A549 (cell line): ENCODE measurements around the gene KCNA2. TPM values are rescaled to one million over a fixed set of nuclear protein-coding genes. Genes with fewer than 3 reads are reported as not detected.

ENCODE experiments used
- ATAC-seq, 2 experiments: fragments of 200-7000 bp in 1 of 2; fragments of >200 bp in 1 of 2; cut with Nextera tagmentation in 1 of 2; cut with Tn5 transposase in 1 of 2; 3 replicates each; pipeline versions ENCODE4 v1.8.0 to v1.9.1; 2018 to 2020; ENCODE audit warnings: mild to moderate bottlenecking in 1 of 2, moderate library complexity in 1 of 2
- CTCF ChIA-PET: fragments of 300-600 bp; sonication (Branson Sonifier 250); formaldehyde crosslinking; extraction: SDS; loops from one replicate; lab custom pipeline; 2021; ENCODE audit warnings: antibody characterized with exemption, inconsistent platforms; lab: Yijun Ruan, JAX
- POLR2A ChIA-PET: fragments of 350-600 bp; formaldehyde crosslinking; extraction: SDS; loops from one replicate; lab custom pipeline; 2021; ENCODE audit warnings: antibody characterized with exemption, inconsistent platforms; lab: Yijun Ruan, JAX
- DNase-seq, 2 experiments: peaks; one replicate each; pipeline versions ENCODE4 v3.0.0 to v3.0.0-alpha.2; 2011 to 2016; ENCODE audit warnings: low read depth in 1 of 2, low spot score in 1 of 2
- FAIRE-seq: peaks from 2 replicates; lab custom pipeline; 2011; peaks lifted over from hg19 to GRCh38; lab: Jason Lieb, UNC
- H3K27ac ChIP-seq, 2 experiments: fragments of >200 bp; sonication (Bioruptor Twin); formaldehyde crosslinking; 3 replicates each; pipeline ENCODE4 v1.5.1; 2016 to 2017
- H3K4me1 ChIP-seq: fragments of >200 bp; sonication (Bioruptor Twin); formaldehyde crosslinking; 3 replicates; pipeline ENCODE4 v1.6.1; 2016
- H3K4me2 ChIP-seq: fragments of >200 bp; sonication (Bioruptor Twin); formaldehyde crosslinking; 3 replicates; pipeline ENCODE4 v1.6.1; 2016
- H3K4me3 ChIP-seq: fragments of >200 bp; sonication (Bioruptor Twin); formaldehyde crosslinking; 3 replicates; pipeline ENCODE4 v1.5.1; 2016
- H3K9me3 ChIP-seq: fragments of >200 bp; sonication (Bioruptor Twin); formaldehyde crosslinking; 3 replicates; pipeline ENCODE4 v1.6.1; 2016
- ATOH8 ChIP-seq: fragments of 250-450 bp; sonication (Bioruptor Pico); IDR thresholded peaks from 2 replicates; pipeline ENCODE4 v1.5.0; 2020; ENCODE audit warnings: low read depth, mild to moderate bottlenecking, moderate library complexity
- CBX8 ChIP-seq: fragments of 200-600 bp; sonication (generic); IDR thresholded peaks from 2 replicates; pipeline ENCODE4 v1.6.1; 2016
- CHD2 ChIP-seq: fragments of 150-350 bp; IDR thresholded peaks from 2 replicates; pipeline ENCODE4 v1.6.1; 2014; ENCODE audit warnings: low read length; ENCODE audit not compliant: partially characterized antibody
- EHMT2 ChIP-seq: fragments of 200-600 bp; sonication (generic); IDR thresholded peaks from 2 replicates; pipeline ENCODE4 v1.6.1; 2016; ENCODE audit warnings: antibody characterized with exemption, low read depth, mild to moderate bottlenecking, moderate library complexity
- ELK1 ChIP-seq: fragments of 150-350 bp; IDR thresholded peaks from 2 replicates; pipeline ENCODE4 v1.6.1; 2014; ENCODE audit warnings: low read depth, mild to moderate bottlenecking, low read length
- ESRRA ChIP-seq: fragments of 150-350 bp; IDR thresholded peaks from 2 replicates; pipeline ENCODE4 v1.6.1; 2014; ENCODE audit warnings: mild to moderate bottlenecking, low read length, borderline replicate concordance
- GATA3 ChIP-seq: IDR thresholded peaks from 2 replicates; pipeline ENCODE4 v1.6.1; 2012; ENCODE audit warnings: borderline replicate concordance
- MYC ChIP-seq: IDR thresholded peaks from 2 replicates; pipeline ENCODE4 v1.6.1; 2012; ENCODE audit warnings: mild to moderate bottlenecking, inconsistent platforms, low read length, improper control_type of control experiment, borderline replicate concordance
- NPAS2 ChIP-seq: fragments of 250-450 bp; sonication (Bioruptor Pico); IDR thresholded peaks from 2 replicates; pipeline ENCODE4 v1.8.0; 2022; ENCODE audit warnings: mild to moderate bottlenecking, moderate library complexity, borderline replicate concordance
- NR3C1 ChIP-seq: fragments of >200 bp; sonication (Bioruptor Twin); formaldehyde crosslinking; IDR thresholded peaks from 3 replicates; pipeline ENCODE4 v1.6.1; 2017
- PHF8 ChIP-seq: fragments of 200-600 bp; sonication (generic); IDR thresholded peaks from 2 replicates; pipeline ENCODE4 v1.6.1; 2016; ENCODE audit warnings: low read depth, mild to moderate bottlenecking, antibody characterized with exemption, moderate library complexity, borderline replicate concordance
- POLR2A ChIP-seq: IDR thresholded peaks from 2 replicates; pipeline ENCODE4 v1.6.1; 2012; ENCODE audit warnings: mild to moderate bottlenecking, low read length
- POLR2AphosphoS2 ChIP-seq: conservative IDR thresholded peaks from 2 replicates; pipeline ENCODE4 v1.6.1; 2012; ENCODE audit warnings: low read length, improper control_type of control experiment, inconsistent platforms
- RCOR1 ChIP-seq: fragments of 150-350 bp; IDR thresholded peaks from 2 replicates; pipeline ENCODE4 v1.6.1; 2014; ENCODE audit warnings: antibody characterized with exemption, low read length, low read depth
- REST ChIP-seq: fragments of 200-600 bp; sonication (generic); IDR thresholded peaks from 2 replicates; pipeline ENCODE4 v1.6.1; 2016; ENCODE audit warnings: antibody characterized with exemption, mild to moderate bottlenecking, moderate library complexity
- SMC3 ChIP-seq: fragments of >200 bp; sonication (Bioruptor Twin); formaldehyde crosslinking; IDR thresholded peaks from 3 replicates; pipeline ENCODE4 v1.6.1; 2018; ENCODE audit warnings: inconsistent platforms
- TFCP2L1 ChIP-seq: fragments of 250-450 bp; sonication (Bioruptor Pico); IDR thresholded peaks from 2 replicates; pipeline ENCODE4 v1.5.0; 2021; ENCODE audit warnings: mild to moderate bottlenecking
- TP53 ChIP-seq: fragments of 250-450 bp; sonication (Bioruptor Pico); IDR thresholded peaks from 2 replicates; pipeline ENCODE4 v1.5.0; 2021; ENCODE audit warnings: mild to moderate bottlenecking, moderate library complexity
- USF2 ChIP-seq: fragments of 450-650 bp; IDR thresholded peaks from 2 replicates; pipeline ENCODE4 v1.6.1; 2014; ENCODE audit warnings: antibody characterized with exemption
- ZFP36 ChIP-seq: fragments of 450-650 bp; IDR thresholded peaks from 2 replicates; pipeline ENCODE4 v1.6.1; 2014; ENCODE audit warnings: borderline replicate concordance; ENCODE audit not compliant: partially characterized antibody
- ZNF302 ChIP-seq: fragments of 250-450 bp; sonication (Bioruptor Pico); IDR thresholded peaks from 2 replicates; pipeline ENCODE4 v1.9.0; 2021; ENCODE audit warnings: inconsistent platforms, mild to moderate bottlenecking, moderate library complexity
- ZSCAN20 ChIP-seq: fragments of 250-450 bp; sonication (Bioruptor Pico); IDR thresholded peaks from 2 replicates; pipeline ENCODE4 v1.8.0; 2022; ENCODE audit warnings: mild to moderate bottlenecking, moderate library complexity
- WGBS: methylation state at CpG from one replicate; pipeline ENCODE4 v1.1.6; 2017; ENCODE audit errors: missing lambda C conversion rate; 5-methylcytosine and 5-hydroxymethylcytosine counted together
- polyA plus RNA-seq, 4 experiments: library from polyadenylated mRNA; depleted of rRNA in 3 of 4; stranded (reverse); fragments of >200 nt; fragmentation: RNase III in 1 of 4; extraction: RNeasy Plus Mini Kit Qiagen cat#74134 plus additional on column Dnase treatment in 1 of 4; gene quantifications; 2 replicates in 3 of 4; 3 replicates in 1 of 4; pipeline ENCODE4 v1.2.3, GENCODE V29; 2011 to 2017

The KCNA2 gene
- polyA plus RNA-seq, 2 of the 4 experiments (the other 2 are of a cell fraction): 0.04 to 0.05 TPM

- Histone ChIP-seq H3K4me1 (no peaks in the 10 kb centered on the region), H3K4me3 (no peak overlapping the region), H3K4me2 (no peak overlapping the region), H3K9me3 (no peaks in the 10 kb centered on the region), H3K27ac (no peak overlapping the region)
- CTCF ChIA-PET: interaction anchor here (1.0 to 1.5 kb wide), 3 partner anchors 20 to 134 kb away, joined by 3 to 5 read pairs (median 3); no protein-coding TSS in a partner anchor
- 17% methylated on average over 5 of the region's 5 CpGs for WGBS
- TF ChIP-seq TP53 (CRISPR knock-in tag) (no peak), MYC (no peak)
- DNase-seq (no peak), ATAC-seq (no peak), FAIRE-seq (no peak)
- POLR2A ChIA-PET: no interaction called here
These were observed 41.2 kb upstream of the KCNA2 start for GRCh38 chr1:110647254-110647891.

- ATAC-seq: no peak
- 8% methylated on average over 4 of the region's 4 CpGs for WGBS
- no peak for FAIRE-seq
- CTCF ChIA-PET: interaction anchor here (0.6 to 1.5 kb wide), 4 partner anchors 14 to 355 kb away, joined by 3 to 5 read pairs (median 4); no protein-coding TSS in a partner anchor
- H3K4me3 ChIP-seq: no peak overlapping the region
- no peak for DNase-seq
- no peaks in the 10 kb centered on the region for H3K4me1 ChIP-seq
- no peak overlapping the region for H3K27ac ChIP-seq
- H3K4me2 ChIP-seq: no peak overlapping the region
- POLR2A ChIA-PET: no interaction called here
- TF ChIP-seq CHD2 (no peak), ZFP36 (no peak), EHMT2 (no peak), ZSCAN20 (CRISPR knock-in tag) (no peak), NPAS2 (CRISPR knock-in tag) (no peak), POLR2AphosphoS2 (no peak), USF2 (no peak), ESRRA (no peak), POLR2A (no peak), TFCP2L1 (CRISPR knock-in tag) (no peak), MYC (no peak)
- H3K9me3 ChIP-seq: no peaks in the 10 kb centered on the region
These were observed 39.9 kb upstream of the KCNA2 start for GRCh38 chr1:110645821-110646735.

- no peak for FAIRE-seq
- TF ChIP-seq ATOH8 (no peak), TP53 (CRISPR knock-in tag) (no peak), SMC3 (no peak)
- no peaks in the 10 kb centered on the region for H3K4me1 ChIP-seq
- POLR2A ChIA-PET: no interaction called here
- no peak overlapping the region for H3K27ac ChIP-seq
- ATAC-seq: no peak
- H3K9me3 ChIP-seq: no peaks in the 10 kb centered on the region
- DNase-seq: no peak
- no peak overlapping the region for H3K4me3 ChIP-seq
- H3K4me2 ChIP-seq: no peak overlapping the region
- CTCF ChIA-PET: interaction anchor here (0.8 to 1.5 kb wide), 4 partner anchors 13 to 136 kb away, joined by 3 to 5 read pairs (median 3); no protein-coding TSS in a partner anchor
These were observed 39.1 kb upstream of the KCNA2 start for GRCh38 chr1:110645211-110645610.

- ChIA-PET CTCF (interaction anchor here (0.9 kb wide), 1 partner anchor 24 kb away, joined by 3 read pairs; no protein-coding TSS in a partner anchor), POLR2A (no interaction called here)
- no peak for FAIRE-seq
- H3K27ac ChIP-seq: no peak overlapping the region
- WGBS: 13% methylated on average over 4 of the region's 4 CpGs
- no peak overlapping the region for H3K4me3 ChIP-seq
- DNase-seq: no peak
- ATAC-seq: no peak
- no peak overlapping the region for H3K4me2 ChIP-seq
- H3K4me1 ChIP-seq: no peaks in the 10 kb centered on the region
- H3K9me3 ChIP-seq: no peaks in the 10 kb centered on the region
- TF ChIP-seq CHD2 (no peak), CBX8 (no peak), PHF8 (no peak), ELK1 (no peak), GATA3 (no peak), REST (no peak), NR3C1 (no peak), ZNF302 (no peak), RCOR1 (no peak)
These were observed 37.8 kb upstream of the KCNA2 start for GRCh38 chr1:110643879-110644472.
